LNCAP (cell line): ENCODE results near the gene CTBP2.
A peak's percentile ranks its signal among the peaks of the same experiment; 100 is the strongest.

ENCODE experiments used
- CTCF ChIP-seq: fragments of 450-650 bp; IDR thresholded peaks from 2 replicates; pipeline ENCODE4 v1.5.1; 2017; ENCODE audit warnings: mild to moderate bottlenecking

The CTBP2 gene

GRCh38 chr10:125006188-125006680, 154.1 kb downstream of the CTBP2 start:
- TF ChIP-seq CTCF, result no peak

- no peak for TF ChIP-seq CTCF
Observed at GRCh38 chr10:125005312-125006187, 154.8 kb downstream of the CTBP2 start.

GRCh38 chr10:125004571-125005311, 155.6 kb downstream of the CTBP2 start:
- no peak for TF ChIP-seq CTCF

- TF ChIP-seq CTCF, result no peak
Observed at GRCh38 chr10:125003901-125004467, 156.4 kb downstream of the CTBP2 start.

GRCh38 chr10:125003146-125003900, 157.0 kb downstream of the CTBP2 start:
- 0 out of 2 replicates have a peak, but pooled peaks have one; percentile 14 for TF ChIP-seq CTCF

GRCh38 chr10:125002423-125003145, 157.8 kb downstream of the CTBP2 start:
- TF ChIP-seq CTCF, result no peak
